HepG2 (cell line): ENCODE data around the gene IDUA. TPM values are rescaled to one million over a fixed set of nuclear protein-coding genes. Genes with fewer than 3 reads are reported as not detected.
A peak's percentile ranks its signal among the peaks of the same experiment; 100 is the strongest.

Source experiments
- DBP ChIP-seq: sonication (generic); formaldehyde crosslinking; IDR thresholded peaks from 2 replicates; pipeline ENCODE4 v1.4.0; 2020; ENCODE audit warnings: missing genetic modification reagents; ENCODE audit errors: not compliant biosample characterization
- EED ChIP-seq: sonication (generic); formaldehyde crosslinking; IDR thresholded peaks from 2 replicates; pipeline ENCODE4 v1.5.0; 2020; ENCODE audit warnings: mild to moderate bottlenecking, missing genetic modification reagents
- FOXP4 ChIP-seq: sonication (generic); formaldehyde crosslinking; IDR thresholded peaks from 2 replicates; pipeline ENCODE4 v1.4.0; 2020; ENCODE audit warnings: missing genetic modification reagents
- GZF1 ChIP-seq: sonication (generic); formaldehyde crosslinking; IDR thresholded peaks from 2 replicates; pipeline ENCODE4 v1.5.1; 2020; ENCODE audit warnings: mild to moderate bottlenecking, missing genetic modification reagents
- KLF13 ChIP-seq: sonication (generic); formaldehyde crosslinking; IDR thresholded peaks from 2 replicates; pipeline ENCODE4 v1.4.0; 2020; ENCODE audit warnings: mild to moderate bottlenecking, missing genetic modification reagents
- MTA1 ChIP-seq: sonication (generic); formaldehyde crosslinking; IDR thresholded peaks from 2 replicates; pipeline ENCODE4 v1.4.0; 2020; ENCODE audit warnings: missing genetic modification reagents, mild to moderate bottlenecking, borderline replicate concordance
- NFE2L1 ChIP-seq: sonication (generic); formaldehyde crosslinking; IDR thresholded peaks from 2 replicates; pipeline ENCODE4 v1.4.0; 2020; ENCODE audit warnings: missing genetic modification reagents, mild to moderate bottlenecking, borderline replicate concordance
- TCF12 ChIP-seq, 2 experiments: fragments of 450-650 bp in 1 of 2; sonication (generic) in 1 of 2; formaldehyde crosslinking in 1 of 2; IDR thresholded peaks; 2 replicates each; pipeline versions ENCODE4 v1.6.1 to v1.8.0; 2017 to 2022; ENCODE audit warnings: antibody characterized with exemption in 1 of 2, mild to moderate bottlenecking in 1 of 2, missing genetic modification reagents in 1 of 2, moderate library complexity in 1 of 2
- ZFP36 ChIP-seq: fragments of 150-350 bp; IDR thresholded peaks from 2 replicates; pipeline ENCODE4 v1.6.1; 2018; ENCODE audit warnings: borderline replicate concordance, low read length, low read depth; ENCODE audit not compliant: partially characterized antibody
- ZKSCAN1 ChIP-seq: fragments of 150-350 bp; IDR thresholded peaks from 2 replicates; pipeline ENCODE4 v1.6.1; 2014; ENCODE audit warnings: low read length
- ZNF275 ChIP-seq: sonication (generic); formaldehyde crosslinking; IDR thresholded peaks from 2 replicates; pipeline ENCODE4 v1.8.0; 2022; ENCODE audit warnings: missing genetic modification reagents, mild to moderate bottlenecking, inconsistent platforms, borderline replicate concordance
- ZNF367 ChIP-seq: sonication (generic); formaldehyde crosslinking; IDR thresholded peaks from 2 replicates; pipeline ENCODE4 v1.4.0; 2020; ENCODE audit warnings: missing genetic modification reagents, borderline replicate concordance
- ZNF557 ChIP-seq: sonication (generic); formaldehyde crosslinking; IDR thresholded peaks from 2 replicates; pipeline ENCODE4 v1.4.0; 2020; ENCODE audit warnings: missing genetic modification reagents
- ZNF589 ChIP-seq: sonication (generic); formaldehyde crosslinking; conservative IDR thresholded peaks from 2 replicates; pipeline ENCODE4 v1.8.0; 2022; ENCODE audit warnings: mild to moderate bottlenecking, moderate library complexity, missing genetic modification reagents
- ZNF761 ChIP-seq: sonication (generic); formaldehyde crosslinking; conservative IDR thresholded peaks from 2 replicates; pipeline ENCODE4 v1.4.0; 2020; ENCODE audit warnings: mild to moderate bottlenecking, missing genetic modification reagents
- polyA plus RNA-seq, 8 experiments: library from polyadenylated mRNA; depleted of rRNA in 3 of 8; stranded (reverse) in 7 of 8; unstranded in 1 of 8; fragments of >200 nt; fragmentation: Illumina TruSeq in 4 of 8; extraction: Trizol in 4 of 8; gene quantifications; 2 replicates each; pipeline versions ENCODE4 v1.2.1 to v1.2.3, GENCODE V29; 2011 to 2016; ENCODE audit warnings: low read depth in 4 of 8, missing spikeins in 1 of 8, mixed read lengths in 1 of 8; ENCODE audit not compliant: insufficient read depth in 1 of 8
- total RNA-seq, 5 experiments: library from RNA; depleted of rRNA; stranded (reverse); fragments of >200 nt; fragmentation: Illumina TruSeq; extraction: Trizol; gene quantifications; 2 replicates each; pipeline ENCODE4 v1.2.3, GENCODE V29; 2016; ENCODE audit warnings: low read depth in 1 of 5
- TF ChIP-seq, protein P1 (sequence below): sonication (generic); formaldehyde crosslinking; IDR thresholded peaks from 2 replicates; pipeline ENCODE4 v1.9.0; 2021; ENCODE audit warnings: missing genetic modification reagents, mild to moderate bottlenecking, borderline replicate concordance
- TF ChIP-seq, protein P2 (sequence below): sonication (generic); formaldehyde crosslinking; IDR thresholded peaks from 2 replicates; pipeline ENCODE4 v1.5.1; 2020; ENCODE audit warnings: missing genetic modification reagents, mild to moderate bottlenecking, borderline replicate concordance
- TF ChIP-seq, protein P3 (sequence below): sonication (generic); formaldehyde crosslinking; IDR thresholded peaks from 2 replicates; pipeline ENCODE4 v1.4.0; 2020; ENCODE audit warnings: missing genetic modification reagents

IDUA gene
- total and polyA plus RNA-seq, 2 of the 13 experiments (the other 11 are each of a cell fraction or from before 2014, with no cell fraction given) = 0.77 to 1.0 TPM

DNA sequence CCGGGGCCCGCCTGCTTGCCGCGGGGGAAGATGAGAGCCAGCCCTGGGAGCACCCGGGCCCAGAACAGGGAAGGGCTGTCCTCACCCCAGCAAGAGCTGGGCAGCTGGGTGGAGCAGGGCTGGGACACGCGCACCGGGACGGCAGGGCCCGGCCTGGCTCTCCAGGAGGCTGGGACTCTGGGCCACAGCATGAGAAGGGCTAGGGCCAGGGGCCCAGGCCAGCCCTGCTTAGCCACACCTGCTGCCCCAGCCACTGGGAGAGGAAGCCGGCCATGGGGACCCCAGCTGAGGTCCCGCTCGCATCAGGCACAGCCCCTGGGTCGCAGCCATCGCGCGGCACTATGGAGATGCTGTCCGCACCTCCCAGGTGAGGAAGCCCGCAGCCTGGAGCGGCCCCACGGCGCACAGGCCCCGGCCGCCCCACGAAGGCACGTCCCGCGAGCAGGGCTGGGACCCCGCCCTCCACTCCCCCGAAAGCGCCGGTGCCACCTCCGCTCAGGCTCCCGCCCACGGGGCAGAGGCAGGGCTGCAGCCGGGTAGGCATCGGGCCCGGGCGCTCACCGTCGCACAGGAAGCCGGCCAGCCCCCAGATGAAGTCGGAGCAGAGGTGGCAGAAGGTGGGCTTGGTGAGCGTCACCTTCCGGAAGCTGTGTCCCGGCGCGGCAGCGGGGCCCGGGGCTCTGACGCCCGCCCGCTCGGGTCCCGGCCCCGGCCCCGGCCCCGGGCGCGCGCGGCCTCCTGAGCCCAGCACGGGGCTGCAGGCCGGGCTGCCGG is 14.0 kb upstream of the IDUA start (continued):
- TF ChIP-seq ZNF275 (CRISPR knock-in tag) = no peak
- TF ChIP-seq ZKSCAN1 = no peak
- no peak for TF ChIP-seq NFE2L1 (CRISPR knock-in tag)
- no peak for TF ChIP-seq KLF13 (CRISPR knock-in tag)
- TF ChIP-seq ZNF761 (CRISPR knock-in tag) = no peak
- TF ChIP-seq TCF12 (IDR thresholded peaks at IDR 0.05) = no peak
- no peak for TF ChIP-seq TCF12 (CRISPR knock-in tag; IDR thresholded peaks at IDR 0.05)
- TF ChIP-seq, protein P1, sequence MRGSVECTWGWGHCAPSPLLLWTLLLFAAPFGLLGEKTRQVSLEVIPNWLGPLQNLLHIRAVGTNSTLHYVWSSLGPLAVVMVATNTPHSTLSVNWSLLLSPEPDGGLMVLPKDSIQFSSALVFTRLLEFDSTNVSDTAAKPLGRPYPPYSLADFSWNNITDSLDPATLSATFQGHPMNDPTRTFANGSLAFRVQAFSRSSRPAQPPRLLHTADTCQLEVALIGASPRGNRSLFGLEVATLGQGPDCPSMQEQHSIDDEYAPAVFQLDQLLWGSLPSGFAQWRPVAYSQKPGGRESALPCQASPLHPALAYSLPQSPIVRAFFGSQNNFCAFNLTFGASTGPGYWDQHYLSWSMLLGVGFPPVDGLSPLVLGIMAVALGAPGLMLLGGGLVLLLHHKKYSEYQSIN (CRISPR knock-in tag) = no peak
- TF ChIP-seq ZNF557 (CRISPR knock-in tag) = no peak
- TF ChIP-seq GZF1 (CRISPR knock-in tag) = no peak
- TF ChIP-seq, protein P2, sequence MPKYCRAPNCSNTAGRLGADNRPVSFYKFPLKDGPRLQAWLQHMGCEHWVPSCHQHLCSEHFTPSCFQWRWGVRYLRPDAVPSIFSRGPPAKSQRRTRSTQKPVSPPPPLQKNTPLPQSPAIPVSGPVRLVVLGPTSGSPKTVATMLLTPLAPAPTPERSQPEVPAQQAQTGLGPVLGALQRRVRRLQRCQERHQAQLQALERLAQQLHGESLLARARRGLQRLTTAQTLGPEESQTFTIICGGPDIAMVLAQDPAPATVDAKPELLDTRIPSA = no peak
- no peak for TF ChIP-seq ZNF367
- TF ChIP-seq DBP = no peak
- no peak for TF ChIP-seq ZFP36
- TF ChIP-seq MTA1 (CRISPR knock-in tag) = no peak
- TF ChIP-seq ZNF589 (CRISPR knock-in tag) = no peak
- TF ChIP-seq EED (CRISPR knock-in tag) = peak; percentile 63; the same call in 1 of the 2 replicates
- TF ChIP-seq FOXP4 (CRISPR knock-in tag) = no peak
- TF ChIP-seq, protein P3, sequence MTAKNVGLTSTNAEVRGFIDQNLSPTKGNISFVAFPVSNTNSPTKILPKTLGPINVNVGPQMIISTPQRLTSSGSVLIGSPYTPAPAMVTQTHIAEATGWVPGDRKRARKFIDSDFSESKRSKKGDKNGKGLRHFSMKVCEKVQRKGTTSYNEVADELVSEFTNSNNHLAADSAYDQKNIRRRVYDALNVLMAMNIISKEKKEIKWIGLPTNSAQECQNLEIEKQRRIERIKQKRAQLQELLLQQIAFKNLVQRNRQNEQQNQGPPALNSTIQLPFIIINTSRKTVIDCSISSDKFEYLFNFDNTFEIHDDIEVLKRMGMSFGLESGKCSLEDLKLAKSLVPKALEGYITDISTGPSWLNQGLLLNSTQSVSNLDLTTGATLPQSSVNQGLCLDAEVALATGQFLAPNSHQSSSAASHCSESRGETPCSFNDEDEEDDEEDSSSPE (CRISPR knock-in tag) = no peak
